IMR-90 (cell line): ENCODE measurements around the gene B9D1. TPM values are rescaled to one million over a fixed set of nuclear protein-coding genes. Genes with fewer than 3 reads are reported as not detected.

Experiments used
- ATAC-seq: fragments of 200-7000 bp; cut with Tn5 transposase; 2 replicates; pipeline ENCODE4 v1.9.1; 2020; ENCODE audit warnings: low read depth, mild to moderate bottlenecking, moderate library complexity
- BruUV-seq: library from RNA; stranded (reverse); fragments of 400-500 nt; replicated peaks from 2 replicates; lab custom pipeline; 2021; lab: Mats Ljungman, UMichigan
- CTCF ChIA-PET: fragments of 300-600 bp; formaldehyde crosslinking; extraction: SDS; loops from one replicate; lab custom pipeline; 2021; ENCODE audit warnings: antibody characterized with exemption; lab: Yijun Ruan, JAX
- POLR2A ChIA-PET: fragments of 300-600 bp; sonication (Branson Sonifier 250); formaldehyde crosslinking; loops from one replicate; lab custom pipeline; 2022; ENCODE audit warnings: antibody characterized with exemption; ENCODE audit not compliant: unreplicated experiment; lab: Charles Lee
- DNase-seq: peaks from one replicate; pipeline ENCODE4 v3.0.0; 2013
- H2AFZ ChIP-seq: replicated peaks from 2 replicates; pipeline ENCODE3; 2013; ENCODE audit warnings: low read length, mild to moderate bottlenecking; ENCODE audit not compliant: poor library complexity
- H2AK5ac ChIP-seq: 2 replicates; pipeline ENCODE4 v1.6.1; 2013; ENCODE audit warnings: low read depth, low read length, inconsistent platforms
- H2AK9ac ChIP-seq: replicated peaks from 2 replicates; pipeline ENCODE3; 2013; ENCODE audit warnings: mild to moderate bottlenecking, low read depth, low read length, moderate library complexity; ENCODE audit not compliant: poor library complexity
- H2BK120ac ChIP-seq: 2 replicates; pipeline ENCODE4 v1.6.1; 2013; ENCODE audit warnings: low read depth, low read length, inconsistent platforms
- H2BK15ac ChIP-seq: 3 replicates; pipeline ENCODE4 v1.6.1; 2013; ENCODE audit warnings: low read depth, low read length, inconsistent platforms
- H2BK20ac ChIP-seq: 2 replicates; pipeline ENCODE4 v1.6.1; 2013; ENCODE audit warnings: low read depth, mild to moderate bottlenecking, inconsistent platforms, low read length, moderate library complexity
- H2BK5ac ChIP-seq: 2 replicates; pipeline ENCODE4 v1.6.1; 2013; ENCODE audit warnings: mild to moderate bottlenecking, low read depth, low read length, inconsistent platforms; ENCODE audit not compliant: poor library complexity, severe bottlenecking
- H3K14ac ChIP-seq: replicated peaks from 2 replicates; pipeline ENCODE4 v1.6.1; 2013; ENCODE audit warnings: low read depth, low read length, inconsistent platforms
- H3K18ac ChIP-seq: 2 replicates; pipeline ENCODE4 v1.6.1; 2013; ENCODE audit warnings: low read depth, low read length, control low read depth
- H3K23ac ChIP-seq: 2 replicates; pipeline ENCODE4 v1.6.1; 2013; ENCODE audit warnings: low read depth, low read length, inconsistent platforms
- H3K27ac ChIP-seq: 2 replicates; pipeline ENCODE4 v1.5.1; 2013; ENCODE audit warnings: mild to moderate bottlenecking, control low read depth, low read length; ENCODE audit not compliant: insufficient read depth
- H3K27me3 ChIP-seq: 2 replicates; pipeline ENCODE4 v1.6.1; 2013; ENCODE audit warnings: low read length; ENCODE audit not compliant: control insufficient read depth, insufficient read depth
- H3K36me3 ChIP-seq: 2 replicates; pipeline ENCODE4 v1.6.1; 2013; ENCODE audit warnings: low read length, mixed read lengths; ENCODE audit not compliant: control insufficient read depth, insufficient read depth
- H3K4ac ChIP-seq: 2 replicates; pipeline ENCODE4 v1.6.1; 2013; ENCODE audit warnings: low read depth, low read length, inconsistent platforms
- H3K4me1 ChIP-seq: 2 replicates; pipeline ENCODE4 v1.6.1; 2013; ENCODE audit warnings: low read length, mixed read lengths; ENCODE audit not compliant: control insufficient read depth, insufficient read depth
- H3K4me2 ChIP-seq: 2 replicates; pipeline ENCODE4 v1.6.1; 2013; ENCODE audit warnings: low read depth, mild to moderate bottlenecking, control low read depth, low read length, moderate library complexity
- H3K4me3 ChIP-seq: 2 replicates; pipeline ENCODE4 v1.5.1; 2013; ENCODE audit warnings: low read depth, mild to moderate bottlenecking, control low read depth, low read length, moderate library complexity; ENCODE audit not compliant: insufficient read depth
- H3K56ac ChIP-seq: 2 replicates; pipeline ENCODE4 v1.6.1; 2013; ENCODE audit warnings: low read length, inconsistent platforms; ENCODE audit not compliant: insufficient read depth; ENCODE audit errors: extremely low read depth
- H3K79me1 ChIP-seq, 2 experiments: 2 replicates each; pipeline ENCODE4 v1.6.1; 2013; ENCODE audit warnings: low read length in 2 of 2, inconsistent platforms in 1 of 2, low read depth in 1 of 2
- H3K9ac ChIP-seq: 2 replicates; pipeline ENCODE4 v1.6.1; 2013; ENCODE audit warnings: low read depth, low read length, control low read depth
- H3K9me1 ChIP-seq: 2 replicates; pipeline ENCODE4 v1.6.1; 2013; ENCODE audit warnings: low read length, inconsistent platforms; ENCODE audit not compliant: insufficient read depth
- H3K9me3 ChIP-seq: 2 replicates; pipeline ENCODE4 v1.6.1; 2013; ENCODE audit warnings: low read length; ENCODE audit not compliant: control insufficient read depth, insufficient read depth
- H4K20me1 ChIP-seq: 2 replicates; pipeline ENCODE4 v1.6.1; 2013; ENCODE audit warnings: low read length, inconsistent platforms; ENCODE audit not compliant: insufficient read depth
- H4K5ac ChIP-seq: 2 replicates; pipeline ENCODE4 v1.6.1; 2013; ENCODE audit warnings: mild to moderate bottlenecking, low read depth, low read length, control low read depth
- H4K8ac ChIP-seq, 2 experiments: 2 replicates each; pipeline ENCODE4 v1.6.1; 2013; ENCODE audit warnings: low read depth in 2 of 2, low read length in 2 of 2, control low read depth in 1 of 2, inconsistent platforms in 1 of 2
- H4K91ac ChIP-seq: 2 replicates; pipeline ENCODE4 v1.6.1; 2013; ENCODE audit warnings: low read depth, low read length, inconsistent platforms; ENCODE audit not compliant: insufficient read depth
- FOS ChIP-seq: fragments of 150-350 bp; IDR thresholded peaks from 2 replicates; pipeline ENCODE4 v1.6.1; 2016; ENCODE audit warnings: low read depth, low read length
- MXI1 ChIP-seq: IDR thresholded peaks from 2 replicates; pipeline ENCODE4 v1.6.1; 2012; ENCODE audit warnings: low read depth, mild to moderate bottlenecking, low read length, moderate library complexity, borderline replicate concordance
- POLR2A ChIP-seq: IDR thresholded peaks from 2 replicates; pipeline ENCODE4 v1.6.1; 2012; ENCODE audit warnings: mild to moderate bottlenecking, low read depth, low read length
- RAD21 ChIP-seq: IDR thresholded peaks from 2 replicates; pipeline ENCODE4 v1.6.1; 2012; ENCODE audit warnings: low read length, improper control_type of control experiment
- SMC3 ChIP-seq: fragments of 150-350 bp; IDR thresholded peaks from 2 replicates; pipeline ENCODE4 v1.6.1; 2016; ENCODE audit warnings: low read depth, mild to moderate bottlenecking, antibody characterized with exemption, low read length, moderate library complexity
- WGBS, 2 experiments: methylation state at CpG; one replicate each; pipeline versions ENCODE4 v1.1.5 to v1.1.7; 2013; ENCODE audit warnings: missing lambda C conversion rate in 2 of 2; ENCODE audit not compliant: insufficient read length in 1 of 2; ENCODE audit errors: extremely low coverage in 2 of 2; 5-methylcytosine and 5-hydroxymethylcytosine counted together
- dilution Hi-C: fragments of 300-500 bp; cut with HindIII; formaldehyde crosslinking; loops from one replicate; pipeline ENCODE4 v1.14.3; 2018; ENCODE audit warnings: low sequenced_read_pairs; ENCODE audit not compliant: unreplicated experiment
- in situ Hi-C: fragments of 300-500 bp; cut with MboI; formaldehyde crosslinking; loops from 3 replicates; pipeline ENCODE4 v1.14.3; 2019; ENCODE audit warnings: low sequenced_read_pairs, inconsistent platforms, mixed read lengths
- intact Hi-C: fragments of 100-400 bp; cut with micrococcal nuclease; formaldehyde crosslinking; loops from 2 replicates; pipeline ENCODE4 v1.10.0; 2022
- polyA plus RNA-seq, 3 experiments: library from polyadenylated mRNA; depleted of rRNA; stranded (reverse); fragments of >200 nt; gene quantifications; 2 replicates each; pipeline ENCODE4 v1.2.3, GENCODE V29; 2012; ENCODE audit warnings: low replicate concordance in 1 of 3
- total RNA-seq: library from RNA; depleted of rRNA; stranded (reverse); fragments of >200 nt; gene quantifications from 2 replicates; pipeline ENCODE4 v1.2.3, GENCODE V29; 2012
- TF ChIP-seq, protein P1 (sequence below): fragments of 150-350 bp; IDR thresholded peaks from 2 replicates; pipeline ENCODE4 v1.6.1; 2016; ENCODE audit warnings: low read depth, mild to moderate bottlenecking, low read length, moderate library complexity, borderline replicate concordance

Gene B9D1
- total and polyA plus RNA-seq, 2 of the 4 experiments (the other 2 are of a cell fraction): 42.5 to 43.8 TPM

DNA sequence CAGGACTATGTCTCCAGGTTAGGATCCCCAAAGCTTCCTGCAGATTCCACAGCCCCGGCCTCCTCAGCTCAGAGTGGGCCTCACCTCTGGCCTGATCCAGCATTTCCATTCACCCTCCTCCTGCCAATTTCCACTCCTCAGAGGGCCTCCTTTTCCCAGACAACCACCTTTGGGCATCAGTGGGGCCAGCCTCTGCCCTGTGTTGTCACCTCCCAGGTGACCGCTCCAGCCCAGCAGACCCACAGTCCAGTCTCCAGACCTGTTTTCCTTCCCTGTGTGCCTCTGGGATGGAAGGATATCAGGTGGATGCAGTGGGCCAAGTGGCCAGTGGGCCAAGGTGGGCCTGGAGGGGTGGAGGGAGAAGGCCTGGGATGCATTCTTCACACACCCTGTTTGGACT, 32.7 kb downstream of the B9D1 start:
- H3K27me3 ChIP-seq: no peaks in the 10 kb centered on the region
- ChIA-PET POLR2A (no interaction called here), CTCF (interaction anchor here (1.6 kb wide), 1 partner anchor 17 kb away, joined by 4 read pairs; no protein-coding TSS in a partner anchor)
- BruUV-seq: no TSS peak
- ATAC-seq (no peak), DNase-seq (no peak)
- H2BK5ac ChIP-seq: peak overlapping the region; percentile 50
- peak overlapping the region; percentile 51; the same call in 1 of the 2 replicates for H4K5ac ChIP-seq
- peak overlapping the region; percentile 67; the same call in 1 of the 3 replicates for H2BK15ac ChIP-seq
- peaks cover 14% of the 10 kb centered on the region; the same call in 1 of the 2 replicates for H3K36me3 ChIP-seq
- peak overlapping the region; percentile 90 for H3K4ac ChIP-seq
- H3K27ac ChIP-seq: no peak overlapping the region
- no peak overlapping the region for H2AFZ ChIP-seq
- no CpG with 5 or more reads among the region's 2 CpGs for WGBS, 2 experiments
- TF ChIP-seq, protein P1, sequence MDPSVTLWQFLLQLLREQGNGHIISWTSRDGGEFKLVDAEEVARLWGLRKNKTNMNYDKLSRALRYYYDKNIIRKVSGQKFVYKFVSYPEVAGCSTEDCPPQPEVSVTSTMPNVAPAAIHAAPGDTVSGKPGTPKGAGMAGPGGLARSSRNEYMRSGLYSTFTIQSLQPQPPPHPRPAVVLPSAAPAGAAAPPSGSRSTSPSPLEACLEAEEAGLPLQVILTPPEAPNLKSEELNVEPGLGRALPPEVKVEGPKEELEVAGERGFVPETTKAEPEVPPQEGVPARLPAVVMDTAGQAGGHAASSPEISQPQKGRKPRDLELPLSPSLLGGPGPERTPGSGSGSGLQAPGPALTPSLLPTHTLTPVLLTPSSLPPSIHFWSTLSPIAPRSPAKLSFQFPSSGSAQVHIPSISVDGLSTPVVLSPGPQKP: no peak
- TF ChIP-seq FOS (no peak), POLR2A (no peak), MXI1 (no peak), SMC3 (no peak), RAD21 (no peak)
- H4K91ac ChIP-seq: peak overlapping the region; percentile 74
- peak overlapping the region; percentile 75 for H2BK120ac ChIP-seq
- in situ Hi-C loops (no loop called here), dilution Hi-C loops (no loop called here), intact Hi-C loops (no loop called here)
- no peak overlapping the region; the same call in 1 of the 2 replicates for H3K56ac ChIP-seq
- no peaks in the 10 kb centered on the region for H3K9me3 ChIP-seq
- H3K18ac ChIP-seq: no peak overlapping the region
- peaks cover 41% of the 10 kb centered on the region for H3K9me1 ChIP-seq
- peaks cover 35% of the 10 kb centered on the region for H3K4me1 ChIP-seq
- peak overlapping the region; percentile 95 for H2AK5ac ChIP-seq
- peaks cover 0 to 37% of the 10 kb centered on the region in 2 experiments; a peak in 2 of 4 replicates for H3K79me1 ChIP-seq
- no peak overlapping the region for H3K4me3 ChIP-seq
- peak overlapping the region; percentile 30 for H2AK9ac ChIP-seq
- H3K4me2 ChIP-seq: no peak overlapping the region
- peak overlapping the region; percentile 83 for H2BK20ac ChIP-seq
- H3K23ac ChIP-seq: peak overlapping the region; percentile 45; the same call in 1 of the 2 replicates
- H3K9ac ChIP-seq: no peak overlapping the region
- H4K8ac ChIP-seq: peak overlapping the region in 1 of 2 experiments; percentile 50; a peak in 1 of 4 replicates
- H3K14ac ChIP-seq: peak overlapping the region; percentile 42; the same call in 1 of the 2 replicates
- peaks cover 4% of the 10 kb centered on the region; the same call in 1 of the 2 replicates for H4K20me1 ChIP-seq
